HepG2 (cell line): ENCODE measurements around the gene DYNC2H1. TPM values are rescaled to one million over a fixed set of nuclear protein-coding genes. Genes with fewer than 3 reads are reported as not detected.

Source experiments
- ATAC-seq: fragments of 200-7000 bp; cut with Tn5 transposase; 3 replicates; pipeline ENCODE4 v1.9.1; 2020; ENCODE audit warnings: mild to moderate bottlenecking, moderate library complexity
- BruUV-seq: library from RNA; stranded (reverse); fragments of 400-500 nt; replicated peaks from 2 replicates; lab custom pipeline; 2021; lab: Mats Ljungman, UMichigan
- CTCF ChIA-PET: fragments of 300-600 bp; formaldehyde crosslinking; extraction: SDS; loops from one replicate; lab custom pipeline; 2021; ENCODE audit warnings: low total read pairs, inconsistent platforms, low intra/inter-chr PET ratio; lab: Yijun Ruan, JAX
- POLR2A ChIA-PET: fragments of 350-600 bp; sonication (Branson Sonifier 250); formaldehyde crosslinking; loops from one replicate; lab custom pipeline; 2020; ENCODE audit warnings: antibody characterized with exemption, inconsistent platforms; lab: Yijun Ruan, JAX
- DNase-seq: peaks from one replicate; pipeline ENCODE4 v3.0.0-alpha.2; 2015; ENCODE audit warnings: low spot score
- FAIRE-seq: peaks from 3 replicates; lab custom pipeline; 2011; peaks lifted over from hg19 to GRCh38; lab: Jason Lieb, UNC
- H2AFZ ChIP-seq: one replicate; pipeline ENCODE4 v1.6.1; 2011; ENCODE audit warnings: low read length, inconsistent platforms
- H3K27ac ChIP-seq: fragments of 300-600 bp; 3 replicates; pipeline ENCODE4 v1.8.0; 2011; ENCODE audit warnings: mixed run types, mild to moderate bottlenecking, mixed read lengths, low read length, inconsistent platforms; ENCODE audit not compliant: insufficient read depth; ENCODE audit errors: extremely low read length
- H3K27me3 ChIP-seq, 2 experiments: fragments of 200-600 bp in 1 of 2; 2 replicates in 1 of 2; 3 replicates in 1 of 2; pipeline versions ENCODE4 v1.6.0 to v1.8.0; 2011; ENCODE audit warnings: low read length in 2 of 2, mild to moderate bottlenecking in 2 of 2, moderate library complexity in 2 of 2, inconsistent platforms in 1 of 2; ENCODE audit not compliant: insufficient read depth in 2 of 2, control insufficient read depth in 1 of 2
- H3K36me3 ChIP-seq, 2 experiments: fragments of 200-600 bp in 1 of 2; replicated peaks in 1 of 2; 2 replicates in 1 of 2; 3 replicates in 1 of 2; pipeline versions ENCODE4 v1.5.1 to v1.8.0; 2011; ENCODE audit warnings: low read length in 2 of 2, inconsistent platforms in 1 of 2; ENCODE audit not compliant: insufficient read depth in 2 of 2, control insufficient read depth in 1 of 2
- H3K4me1 ChIP-seq: 2 replicates; pipeline ENCODE4 v1.5.1; 2012; ENCODE audit warnings: low read length, inconsistent platforms; ENCODE audit not compliant: insufficient read depth
- H3K4me2 ChIP-seq: 2 replicates; pipeline ENCODE4 v1.6.0; 2011; ENCODE audit warnings: low read depth, low read length, inconsistent platforms
- H3K4me3 ChIP-seq, 3 experiments: fragments of 200-600 bp in 1 of 3; sonication (generic), shearing (Covaris generic) in 1 of 3; replicated peaks in 1 of 3; 2 replicates each; pipeline ENCODE4 v1.5.1; 2011 to 2016; ENCODE audit warnings: low read length in 3 of 3, inconsistent platforms in 2 of 3, low read depth in 2 of 3, mild to moderate bottlenecking in 2 of 3, control low read depth in 1 of 3, mixed read lengths in 1 of 3; ENCODE audit not compliant: insufficient read depth in 1 of 3
- H3K79me2 ChIP-seq: one replicate; pipeline ENCODE4 v1.6.1; 2011; ENCODE audit warnings: low read length, inconsistent platforms; ENCODE audit not compliant: insufficient read depth
- H3K9ac ChIP-seq: 2 replicates; pipeline ENCODE4 v1.6.0; 2011; ENCODE audit warnings: mild to moderate bottlenecking, low read depth, low read length, inconsistent platforms; ENCODE audit not compliant: insufficient read depth
- H3K9me3 ChIP-seq: 2 replicates; pipeline ENCODE4 v1.5.1; 2012; ENCODE audit warnings: mild to moderate bottlenecking, low read length
- H4K20me1 ChIP-seq: 2 replicates; pipeline ENCODE4 v1.6.0; 2011; ENCODE audit warnings: inconsistent platforms, mild to moderate bottlenecking, low read length, moderate library complexity; ENCODE audit not compliant: insufficient read depth
- CENPBD1 ChIP-seq: sonication (generic); formaldehyde crosslinking; IDR thresholded peaks from 2 replicates; pipeline ENCODE4 v1.8.0; 2022; ENCODE audit warnings: missing genetic modification reagents, low read depth, mild to moderate bottlenecking, borderline replicate concordance
- CENPT ChIP-seq: sonication (generic); formaldehyde crosslinking; IDR thresholded peaks from 2 replicates; pipeline ENCODE4 v1.8.0; 2022; ENCODE audit warnings: low read depth, mild to moderate bottlenecking, moderate library complexity, missing genetic modification reagents
- DDIT3 ChIP-seq: sonication (generic); formaldehyde crosslinking; IDR thresholded peaks from 2 replicates; pipeline ENCODE4 v1.4.0; 2020; ENCODE audit warnings: mild to moderate bottlenecking, missing genetic modification reagents
- FOXC1 ChIP-seq: sonication (generic); formaldehyde crosslinking; IDR thresholded peaks from 2 replicates; pipeline ENCODE4 v1.8.0; 2022; ENCODE audit warnings: mild to moderate bottlenecking, missing genetic modification reagents, borderline replicate concordance
- GABPA ChIP-seq, 2 experiments: IDR thresholded peaks; 2 replicates each; pipeline ENCODE4 v1.6.1; 2011 to 2016; ENCODE audit warnings: low read depth in 2 of 2, low read length in 1 of 2, missing biosample characterization in 1 of 2, missing genetic modification characterization in 1 of 2
- KLF9 ChIP-seq: IDR thresholded peaks from 2 replicates; pipeline ENCODE4 v1.6.1; 2016; ENCODE audit warnings: low read depth
- PAX8 ChIP-seq: sonication (generic); formaldehyde crosslinking; IDR thresholded peaks from 2 replicates; pipeline ENCODE4 v1.8.0; 2022; ENCODE audit warnings: mild to moderate bottlenecking, missing genetic modification reagents, borderline replicate concordance
- PLRG1 ChIP-seq: fragments of 450-650 bp; conservative IDR thresholded peaks from 2 replicates; pipeline ENCODE4 v1.6.1; 2016
- SYNCRIP ChIP-seq: fragments of 200-400 bp; formaldehyde crosslinking; IDR thresholded peaks from 2 replicates; pipeline ENCODE4 v1.6.1; 2018; ENCODE audit warnings: mild to moderate bottlenecking, low read depth, low read length; ENCODE audit not compliant: insufficient read depth
- THAP11 ChIP-seq: IDR thresholded peaks from 2 replicates; pipeline ENCODE4 v1.6.1; 2016; ENCODE audit warnings: missing biosample characterization, missing genetic modification reagents
- ZNF318 ChIP-seq: sonication (generic); formaldehyde crosslinking; IDR thresholded peaks from 2 replicates; pipeline ENCODE4 v1.4.0; 2020; ENCODE audit warnings: mild to moderate bottlenecking, missing genetic modification reagents
- ZNF891 ChIP-seq: sonication (generic); formaldehyde crosslinking; IDR thresholded peaks from 2 replicates; pipeline ENCODE4 v1.5.0; 2020; ENCODE audit warnings: mild to moderate bottlenecking, missing genetic modification reagents
- ZSCAN29 ChIP-seq: sonication (generic); formaldehyde crosslinking; conservative IDR thresholded peaks from 2 replicates; pipeline ENCODE4 v1.4.0; 2020; ENCODE audit warnings: mild to moderate bottlenecking, missing genetic modification reagents
- in situ Hi-C: cut with HindIII; loops from 2 replicates; pipeline ENCODE4 v1.10.0; 2017; ENCODE audit warnings: low pct_unique_long_range_greater_than_20kb; ENCODE audit not compliant: extremely low pct_ligation_motif_present
- intact Hi-C: fragments of 100-400 bp; cut with micrococcal nuclease; formaldehyde crosslinking; loops from one replicate; pipeline ENCODE4 v1.10.0; 2022; ENCODE audit not compliant: unreplicated experiment
- polyA plus RNA-seq, 8 experiments: library from polyadenylated mRNA; depleted of rRNA in 3 of 8; stranded (reverse) in 7 of 8; unstranded in 1 of 8; fragments of >200 nt; fragmentation: Illumina TruSeq in 4 of 8; extraction: Trizol in 4 of 8; gene quantifications; 2 replicates each; pipeline versions ENCODE4 v1.2.1 to v1.2.3, GENCODE V29; 2011 to 2016; ENCODE audit warnings: low read depth in 4 of 8, missing spikeins in 1 of 8, mixed read lengths in 1 of 8; ENCODE audit not compliant: insufficient read depth in 1 of 8
- total RNA-seq, 5 experiments: library from RNA; depleted of rRNA; stranded (reverse); fragments of >200 nt; fragmentation: Illumina TruSeq; extraction: Trizol; gene quantifications; 2 replicates each; pipeline ENCODE4 v1.2.3, GENCODE V29; 2016; ENCODE audit warnings: low read depth in 1 of 5
- TF ChIP-seq, protein P1 (sequence below): sonication (generic); formaldehyde crosslinking; IDR thresholded peaks from 2 replicates; pipeline ENCODE4 v1.4.0; 2020; ENCODE audit warnings: missing genetic modification reagents

Gene DYNC2H1
- total and polyA plus RNA-seq, 2 of the 13 experiments (the other 11 are each of a cell fraction or from before 2014, with no cell fraction given) = 0.49 to 0.66 TPM

DNA sequence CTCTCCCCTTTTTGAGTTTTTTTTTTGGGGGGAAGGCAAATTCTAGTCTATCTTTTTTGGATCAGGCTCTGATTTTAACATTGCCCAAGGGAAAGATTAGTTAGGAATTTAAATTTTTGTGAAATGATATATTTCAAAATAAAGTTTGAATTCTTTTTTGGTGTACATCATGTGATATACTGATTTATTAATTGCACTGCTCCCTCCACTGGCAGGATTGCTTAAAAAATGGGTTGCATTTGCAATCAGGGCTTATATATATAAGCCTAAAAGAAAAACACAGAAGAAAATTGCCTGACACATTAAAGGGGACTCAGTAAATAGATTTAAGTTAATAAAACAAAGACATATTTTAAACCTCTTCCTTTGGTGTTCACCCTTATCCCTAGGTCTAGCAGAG is 1.2 kb downstream of the DYNC2H1 start:
- H3K9ac ChIP-seq = no peak overlapping the region
- ATAC-seq (no peak), DNase-seq (no peak), FAIRE-seq (no peak)
- H3K27me3 ChIP-seq = no peaks in the 10 kb centered on the region; a peak in 2 of 5 replicates
- H3K4me2 ChIP-seq = no peak overlapping the region
- no peak overlapping the region for H3K4me3 ChIP-seq
- H3K79me2 ChIP-seq = no peaks in the 10 kb centered on the region
- ChIA-PET POLR2A (no interaction called here), CTCF (no interaction called here)
- intact Hi-C loops = no loop called here
- H4K20me1 ChIP-seq = no peaks in the 10 kb centered on the region
- no TSS peak for BruUV-seq
- H3K4me1 ChIP-seq = peaks cover 16% of the 10 kb centered on the region
- H3K9me3 ChIP-seq = no peaks in the 10 kb centered on the region
- in situ Hi-C loops = no loop called here
- no peak overlapping the region for H3K27ac ChIP-seq
- no peaks in the 10 kb centered on the region for H3K36me3 ChIP-seq
- H2AFZ ChIP-seq = no peak overlapping the region
- TF ChIP-seq, protein P1, sequence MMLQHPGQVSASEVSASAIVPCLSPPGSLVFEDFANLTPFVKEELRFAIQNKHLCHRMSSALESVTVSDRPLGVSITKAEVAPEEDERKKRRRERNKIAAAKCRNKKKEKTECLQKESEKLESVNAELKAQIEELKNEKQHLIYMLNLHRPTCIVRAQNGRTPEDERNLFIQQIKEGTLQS (CRISPR knock-in tag) = no peak
- no peak for TF ChIP-seq DDIT3 (CRISPR knock-in tag)
- no peak for TF ChIP-seq ZSCAN29 (CRISPR knock-in tag)
- no peak for TF ChIP-seq CENPT (CRISPR knock-in tag)
- TF ChIP-seq GABPA (IDR thresholded peaks at IDR 0.05; ENCODE audit: low read depth, low read length) = no peak
- TF ChIP-seq GABPA (CRISPR knock-in tag; IDR thresholded peaks at IDR 0.05; ENCODE audit: low read depth) = no peak
- no peak for TF ChIP-seq CENPBD1
- no peak for TF ChIP-seq THAP11 (CRISPR knock-in tag)
- no peak for TF ChIP-seq KLF9 (CRISPR knock-in tag)
- no peak for TF ChIP-seq ZNF318 (CRISPR knock-in tag)
- no peak for TF ChIP-seq PAX8 (CRISPR knock-in tag)
- TF ChIP-seq SYNCRIP = no peak
- TF ChIP-seq FOXC1 (CRISPR knock-in tag) = no peak
- no peak for TF ChIP-seq ZNF891 (CRISPR knock-in tag)
- TF ChIP-seq PLRG1 = no peak
